B cell (primary cell): ENCODE results near the gene UBQLN3. TPM values are rescaled to one million over a fixed set of nuclear protein-coding genes. Genes with fewer than 3 reads are reported as not detected.

Experiments used
- ATAC-seq: fragments of 200-7000 bp; cut with Tn5 transposase; one replicate; pipeline ENCODE4 v1.10.0; 2021; ENCODE audit warnings: low read depth, mild to moderate bottlenecking, moderate number of reproducible peaks, moderate library complexity
- CTCF ChIA-PET: fragments of 350-600 bp; sonication (Branson Sonifier 250); formaldehyde crosslinking; loops from one replicate; lab custom pipeline; 2021; ENCODE audit warnings: antibody characterized with exemption, inconsistent platforms; lab: Charles Lee
- POLR2A ChIA-PET: fragments of 350-600 bp; sonication (Branson Sonifier 250); formaldehyde crosslinking; loops from one replicate; lab custom pipeline; 2021; ENCODE audit warnings: antibody characterized with exemption; lab: Charles Lee
- DNase-seq: peaks from one replicate; pipeline ENCODE4 v3.0.0; 2013
- H2AFZ ChIP-seq: 2 replicates; pipeline ENCODE4 v1.6.1; 2012; ENCODE audit warnings: mild to moderate bottlenecking, low read depth, low read length; ENCODE audit not compliant: insufficient read depth, poor library complexity, severe bottlenecking
- H3K27ac ChIP-seq, 2 donors: 1 replicate in 1 of 2; 2 replicates in 1 of 2; pipeline ENCODE4 v1.5.1; 2012 to 2013; ENCODE audit warnings: low read length in 2 of 2, mild to moderate bottlenecking in 2 of 2, moderate library complexity in 1 of 2
- H3K27me3 ChIP-seq, 4 experiments: fragments of 200-600 bp in 1 of 4; sonication (generic) in 1 of 4; replicated peaks in 1 of 4; 1 replicate in 2 of 4; 2 replicates in 2 of 4; pipeline versions ENCODE4 v1.6.1 to v1.7.0; 2013 to 2016; ENCODE audit warnings: low read length in 3 of 4, mild to moderate bottlenecking in 2 of 4, mixed read lengths in 1 of 4, moderate library complexity in 1 of 4; ENCODE audit not compliant: insufficient read depth in 4 of 4, control insufficient read depth in 3 of 4; ENCODE audit errors: control extremely low read depth in 1 of 4
- H3K36me3 ChIP-seq, 2 experiments: replicated peaks in 1 of 2; 1 replicate in 1 of 2; 2 replicates in 1 of 2; pipeline versions ENCODE4 v1.6.1 to v1.7.1; 2013; ENCODE audit warnings: low read length in 1 of 2; ENCODE audit not compliant: insufficient read depth in 2 of 2, control insufficient read depth in 1 of 2; ENCODE audit errors: control extremely low read depth in 1 of 2, extremely low read depth in 1 of 2
- H3K4me1 ChIP-seq, 2 donors: fragments of 200-600 bp in 1 of 2; sonication (generic) in 1 of 2; 1 replicate in 1 of 2; 2 replicates in 1 of 2; pipeline versions ENCODE4 v1.5.1 to v1.6.1; 2013 to 2017; ENCODE audit warnings: low read length in 2 of 2; ENCODE audit not compliant: control insufficient read depth in 2 of 2, insufficient read depth in 2 of 2
- H3K4me2 ChIP-seq: replicated peaks from 2 replicates; pipeline ENCODE3; 2012; ENCODE audit warnings: mild to moderate bottlenecking, low read depth, low read length; ENCODE audit not compliant: poor library complexity, severe bottlenecking
- H3K4me3 ChIP-seq, 5 experiments: fragments of 200-600 bp in 1 of 5; sonication (generic) in 1 of 5; 1 replicate in 3 of 5; 2 replicates in 2 of 5; pipeline versions ENCODE4 v1.5.1 to v1.7.0; 2011 to 2016; ENCODE audit warnings: low read length in 4 of 5, mild to moderate bottlenecking in 4 of 5, low read depth in 2 of 5, control low read depth in 1 of 5, moderate library complexity in 1 of 5; ENCODE audit not compliant: insufficient read depth in 1 of 5; ENCODE audit errors: control extremely low read depth in 1 of 5, extremely low read depth in 1 of 5
- H3K79me2 ChIP-seq: fragments of 200-600 bp; sonication (generic); one replicate; pipeline ENCODE4 v1.6.0; 2016; ENCODE audit warnings: low read length; ENCODE audit not compliant: control insufficient read depth, insufficient read depth
- H3K9ac ChIP-seq: fragments of 200-600 bp; sonication (generic); 2 replicates; pipeline ENCODE4 v1.6.1; 2017; ENCODE audit warnings: mild to moderate bottlenecking, low read length, moderate library complexity
- H3K9me3 ChIP-seq, 3 donors: one replicate each; pipeline versions ENCODE4 v1.6.1 to v1.7.1; 2013; ENCODE audit warnings: low read length in 2 of 3; ENCODE audit not compliant: control insufficient read depth in 2 of 3, insufficient read depth in 1 of 3; ENCODE audit errors: control extremely low read depth in 1 of 3
- H4K20me1 ChIP-seq: 2 replicates; pipeline ENCODE4 v1.6.0; 2012; ENCODE audit warnings: mild to moderate bottlenecking, low read length; ENCODE audit not compliant: insufficient read depth, control insufficient read depth, poor library complexity, severe bottlenecking
- H3K27ac Mint-ChIP-seq: one replicate; pipeline ENCODE4 v1.8.0; 2021; ENCODE audit warnings: mixed read lengths
- H3K27me3 Mint-ChIP-seq: one replicate; pipeline ENCODE4 v1.8.0; 2021; ENCODE audit warnings: mixed read lengths
- H3K4me1 Mint-ChIP-seq: one replicate; pipeline ENCODE4 v1.8.0; 2021; ENCODE audit warnings: mixed read lengths
- H3K4me3 Mint-ChIP-seq: one replicate; pipeline ENCODE4 v1.8.0; 2021; ENCODE audit warnings: mixed read lengths
- H3K9me3 Mint-ChIP-seq: one replicate; pipeline ENCODE4 v1.8.0; 2022; ENCODE audit warnings: mixed read lengths; ENCODE audit not compliant: insufficient read depth
- CTCF ChIP-seq: fragments of 200-600 bp; IDR thresholded peaks from one replicate; pipeline ENCODE4 v1.8.0; 2022; ENCODE audit warnings: antibody characterized with exemption, mild to moderate bottlenecking
- EZH2 ChIP-seq: IDR thresholded peaks from 2 replicates; pipeline ENCODE4 v1.6.1; 2012; ENCODE audit warnings: borderline replicate concordance, low read depth, mild to moderate bottlenecking, moderate library complexity, low read length; ENCODE audit not compliant: insufficient read depth, poor library complexity, severe bottlenecking
- WGBS: methylation state at CpG from one replicate; pipeline ENCODE4 v1.1.5; 2013; ENCODE audit warnings: missing lambda C conversion rate; ENCODE audit not compliant: insufficient coverage; 5-methylcytosine and 5-hydroxymethylcytosine counted together
- intact Hi-C: fragments of 100-400 bp; cut with micrococcal nuclease; formaldehyde crosslinking; loops from one replicate; pipeline ENCODE4 v1.10.0; 2022
- polyA plus RNA-seq: library from polyadenylated mRNA; depleted of rRNA; stranded (reverse); fragments of >200 nt; gene quantifications from 2 replicates; pipeline ENCODE4 v1.2.3, GENCODE V29; 2012
- total RNA-seq, 2 donors: library from RNA; stranded (reverse); fragments of 120-200 nt in 1 of 2; gene quantifications; 1 replicate in 1 of 2; 2 replicates in 1 of 2; pipeline versions ENCODE4 v1.2.3 to v1.2.4, GENCODE V29; 2013 to 2022

UBQLN3 gene
- total and polyA plus RNA-seq, 2 donors (not counting 1 experiment from before 2014, with no cell fraction given) = 0.59 TPM; not detected in 1

GRCh38 chr11:5528495-5528894 lies 18.7 kb upstream of the UBQLN3 start:
- POLR2A ChIA-PET = no interaction called here
- no CpG with 5 or more reads among the region's 1 CpG for WGBS
- intact Hi-C loops = no loop called here
- Histone ChIP-seq H3K36me3 (no peaks in the 10 kb centered on the region), H3K27me3 (no peaks in the 10 kb centered on the region), H3K79me2 (no peaks in the 10 kb centered on the region), H3K9me3 (no peaks in the 10 kb centered on the region), H3K4me3 (no peak overlapping the region), H3K9ac (no peak overlapping the region), H3K4me2 (no peak overlapping the region), H4K20me1 (no peaks in the 10 kb centered on the region), H2AFZ (no peak overlapping the region), H3K4me1 (no peaks in the 10 kb centered on the region), H3K27ac (no peak overlapping the region)
- TF ChIP-seq CTCF (no peak), EZH2 (no peak)
- Mint-ChIP-seq H3K4me1 (no peaks in the 10 kb centered on the region), H3K27ac (no peak overlapping the region), H3K9me3 (no peaks in the 10 kb centered on the region), H3K27me3 (no peaks in the 10 kb centered on the region), H3K4me3 (no peak overlapping the region)
- CTCF ChIA-PET = no interaction called here
- ATAC-seq (no peak), DNase-seq (no peak)

- Mint-ChIP-seq H3K4me3 (no peak overlapping the region), H3K27ac (no peak overlapping the region), H3K27me3 (no peaks in the 10 kb centered on the region), H3K4me1 (no peaks in the 10 kb centered on the region), H3K9me3 (no peaks in the 10 kb centered on the region)
- H3K9ac ChIP-seq = no peak overlapping the region
- H3K79me2 ChIP-seq = no peaks in the 10 kb centered on the region
- 84% methylated on average over 3 of the region's 5 CpGs for WGBS
- CTCF ChIA-PET = no interaction called here
- no peaks in the 10 kb centered on the region for H3K36me3 ChIP-seq
- TF ChIP-seq CTCF = no peak
- no peak for TF ChIP-seq EZH2
- no peak for ATAC-seq
- no peak for DNase-seq
- no peak overlapping the region for H3K4me3 ChIP-seq
- H3K4me2 ChIP-seq = no peak overlapping the region
- H3K27ac ChIP-seq = no peak overlapping the region
- intact Hi-C loops = no loop called here
- H3K4me1 ChIP-seq = no peaks in the 10 kb centered on the region
- no peak overlapping the region for H2AFZ ChIP-seq
- no peaks in the 10 kb centered on the region for H4K20me1 ChIP-seq
- H3K27me3 ChIP-seq = no peaks in the 10 kb centered on the region
- H3K9me3 ChIP-seq = no peaks in the 10 kb centered on the region
- POLR2A ChIA-PET = no interaction called here
Measured at GRCh38 chr11:5527716-5528115, 18.0 kb upstream of the UBQLN3 start.
